ENCODE data around the gene PPP4R1.
A peak's percentile ranks its signal among the peaks of the same experiment; 100 is the strongest.
"Not testable (repeated sequence)": the region's sequence is repeated elsewhere in the genome, so short reads cannot be mapped to it uniquely, and the experiment has no call there.

Gene PPP4R1

DNA sequence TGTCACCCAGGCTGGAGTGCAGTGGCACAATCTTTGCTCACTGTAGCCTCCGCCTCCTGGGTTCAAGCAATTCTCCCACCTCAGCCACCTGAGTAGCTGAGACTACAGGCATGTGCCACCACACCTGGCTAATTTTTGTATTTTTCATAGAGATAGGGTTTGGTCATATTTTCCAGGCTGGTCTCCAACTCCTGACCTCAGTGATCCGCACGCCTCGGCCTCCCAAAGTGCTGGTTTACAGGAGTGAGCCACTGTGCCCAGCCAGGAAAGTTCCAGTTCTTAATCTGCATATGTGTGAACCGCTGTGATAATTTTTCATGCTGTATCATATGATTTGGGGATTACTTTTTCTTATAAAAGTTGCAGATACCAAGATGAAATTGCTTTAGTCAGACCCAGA is 14.6 kb upstream of the PPP4R1 start:
- DNase-seq (ENCODE audit: low read depth), result no peak

DNA sequence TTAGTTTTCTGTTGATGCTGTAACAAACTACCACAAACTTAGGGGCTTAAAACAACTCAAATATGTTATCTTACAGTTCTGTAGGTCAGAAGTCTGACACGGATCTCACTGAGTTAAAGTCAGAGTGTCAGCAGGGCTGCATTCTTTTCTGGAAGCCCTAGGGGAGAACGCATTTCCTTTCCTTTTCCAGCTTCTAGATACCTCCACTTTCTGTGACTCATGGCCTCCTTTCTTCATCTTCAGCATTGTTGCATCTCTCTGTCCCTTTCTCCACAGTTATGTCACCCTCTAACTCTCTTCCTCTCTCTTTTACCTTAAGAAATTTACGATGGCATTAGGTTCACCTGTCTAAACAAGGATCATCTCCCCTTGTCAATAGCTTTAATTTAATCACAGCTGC is 13.3 kb upstream of the PPP4R1 start:
- DNase-seq (ENCODE audit: low read depth), result no peak

DNA sequence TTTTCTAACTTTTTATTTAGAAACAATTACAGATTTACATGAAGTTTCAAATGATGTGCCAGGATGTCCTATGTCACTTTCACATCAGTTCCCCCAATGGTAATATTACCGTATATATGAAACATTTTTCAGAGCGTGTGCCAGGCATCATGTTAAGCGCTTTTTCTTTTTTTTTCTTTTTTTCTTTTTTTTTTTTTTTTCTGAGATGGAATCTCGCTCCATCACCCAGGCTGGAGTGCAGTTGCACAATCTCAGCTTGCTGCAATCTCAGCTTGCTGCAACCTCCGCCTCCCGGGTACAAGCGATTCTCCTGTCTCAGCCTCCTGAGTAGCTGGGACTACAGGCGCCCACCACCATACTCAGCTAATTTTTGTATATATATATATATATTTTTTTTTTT is 5.6 kb upstream of the PPP4R1 start:
- DNase-seq (ENCODE audit: low read depth), result no peak

DNA sequence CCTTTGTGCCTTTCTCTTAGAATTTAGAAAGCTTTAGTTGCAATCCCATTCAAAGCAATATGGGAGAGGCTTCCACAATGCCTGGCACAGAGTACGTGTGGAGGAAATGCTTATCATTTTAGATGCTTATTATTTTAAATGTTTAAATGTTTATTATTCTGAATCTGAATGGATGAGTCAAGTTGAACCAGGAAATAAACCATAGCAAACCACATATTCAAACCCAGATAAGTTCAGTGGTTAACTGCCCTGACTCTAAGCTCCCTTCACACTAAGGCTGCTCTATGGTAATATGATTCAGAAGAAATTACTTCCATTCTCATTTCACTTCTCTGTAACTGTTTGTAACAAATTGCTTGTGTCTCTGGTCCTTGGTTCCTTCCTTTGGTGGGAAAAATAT is 5.2 kb upstream of the PPP4R1 start:
- no peak for DNase-seq (ENCODE audit: low read depth)

DNA sequence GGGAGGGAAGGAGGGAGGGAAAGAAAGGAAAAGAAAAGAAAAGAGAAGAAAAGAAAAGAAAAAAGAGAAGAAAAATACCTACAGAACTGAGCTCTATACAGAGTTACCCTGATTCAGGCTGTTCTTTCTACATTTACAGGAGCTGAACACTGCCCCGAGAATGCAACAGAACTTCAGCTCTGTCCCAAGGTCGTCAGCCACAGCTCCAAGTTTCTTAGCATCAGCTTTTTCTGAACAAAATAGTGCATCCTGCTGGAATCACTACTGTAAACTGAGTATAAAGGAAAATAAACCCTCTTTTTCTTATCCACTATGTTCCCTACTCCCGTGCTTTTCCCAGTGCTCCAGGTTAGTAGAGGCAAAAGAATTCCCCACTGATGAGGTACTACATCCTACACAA is 4.7 kb upstream of the PPP4R1 start:
- no peak for DNase-seq (ENCODE audit: low read depth)

DNA sequence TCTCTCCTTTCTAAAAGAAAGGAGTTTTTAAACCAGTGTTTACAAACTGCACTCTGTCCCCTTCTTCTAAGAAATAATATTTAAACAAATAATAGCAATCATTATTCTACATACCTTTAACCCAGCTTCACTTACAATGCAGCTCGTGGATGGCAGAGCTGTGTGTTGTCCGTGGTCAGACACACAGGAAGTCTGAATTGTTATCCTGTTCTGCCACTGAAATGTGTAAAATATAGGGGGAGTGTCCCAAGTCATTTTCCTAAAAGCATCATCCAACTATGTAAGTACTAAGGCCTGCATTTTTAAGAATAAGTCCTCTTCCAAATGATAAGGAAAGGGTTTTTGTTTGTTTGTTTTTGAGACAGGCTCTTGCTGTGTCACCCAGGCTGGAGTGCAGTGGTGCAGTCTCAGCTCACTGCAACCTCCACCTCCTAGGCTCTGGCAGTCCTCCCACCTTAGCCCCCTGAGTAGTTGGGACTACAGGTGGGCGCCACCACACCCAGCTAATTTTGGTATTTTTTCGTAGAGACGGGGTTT is 2.7 kb upstream of the PPP4R1 start:
- DNase-seq (ENCODE audit: low read depth), result no peak

DNA sequence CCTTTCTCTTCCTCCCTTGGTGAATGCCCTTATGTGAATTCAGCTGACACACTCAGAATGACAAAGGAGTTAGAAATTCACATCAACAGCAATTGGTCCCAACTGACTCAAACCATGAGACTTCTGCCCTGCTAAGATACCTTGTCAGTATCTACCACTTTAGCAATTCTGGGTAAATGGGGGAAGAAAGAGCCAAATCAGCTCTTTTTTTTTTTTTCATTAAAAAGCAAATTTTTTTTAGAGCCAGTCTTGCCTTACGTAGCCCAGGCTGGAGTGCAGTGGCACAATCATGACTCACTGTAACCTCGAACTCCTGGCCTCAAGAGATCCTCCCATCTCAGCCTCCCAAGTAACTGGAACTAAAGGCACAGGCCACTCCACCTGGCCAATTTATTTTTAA is 1.7 kb upstream of the PPP4R1 start:
- no peak for DNase-seq (ENCODE audit: low read depth)

DNA sequence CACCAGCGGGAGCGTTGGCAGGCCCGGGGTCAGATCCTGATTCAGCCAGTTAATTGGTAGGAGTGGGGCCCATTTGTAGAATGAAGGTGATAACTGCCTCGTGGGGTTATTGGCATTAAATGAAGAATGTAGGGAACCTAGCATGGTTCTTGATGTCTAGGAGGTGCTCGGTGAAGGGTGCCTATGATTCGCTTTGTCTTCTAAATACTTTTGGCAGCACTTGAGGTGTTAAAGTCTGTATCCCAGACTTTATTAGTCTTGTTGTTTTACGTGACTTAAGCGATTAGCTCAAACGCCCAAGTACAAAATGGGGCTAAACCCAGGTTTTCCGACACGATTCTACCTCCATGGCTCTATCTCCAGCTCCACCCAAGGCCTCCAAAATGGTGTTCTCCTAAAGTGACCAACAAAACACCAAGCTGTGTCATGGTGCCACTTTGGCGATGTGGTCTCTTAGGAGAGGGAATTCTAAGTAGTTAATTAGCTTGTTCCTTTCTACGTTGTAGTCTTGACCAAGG is 980 bp upstream of the PPP4R1 start:
- DNase-seq (ENCODE audit: low read depth), result no peak

DNA sequence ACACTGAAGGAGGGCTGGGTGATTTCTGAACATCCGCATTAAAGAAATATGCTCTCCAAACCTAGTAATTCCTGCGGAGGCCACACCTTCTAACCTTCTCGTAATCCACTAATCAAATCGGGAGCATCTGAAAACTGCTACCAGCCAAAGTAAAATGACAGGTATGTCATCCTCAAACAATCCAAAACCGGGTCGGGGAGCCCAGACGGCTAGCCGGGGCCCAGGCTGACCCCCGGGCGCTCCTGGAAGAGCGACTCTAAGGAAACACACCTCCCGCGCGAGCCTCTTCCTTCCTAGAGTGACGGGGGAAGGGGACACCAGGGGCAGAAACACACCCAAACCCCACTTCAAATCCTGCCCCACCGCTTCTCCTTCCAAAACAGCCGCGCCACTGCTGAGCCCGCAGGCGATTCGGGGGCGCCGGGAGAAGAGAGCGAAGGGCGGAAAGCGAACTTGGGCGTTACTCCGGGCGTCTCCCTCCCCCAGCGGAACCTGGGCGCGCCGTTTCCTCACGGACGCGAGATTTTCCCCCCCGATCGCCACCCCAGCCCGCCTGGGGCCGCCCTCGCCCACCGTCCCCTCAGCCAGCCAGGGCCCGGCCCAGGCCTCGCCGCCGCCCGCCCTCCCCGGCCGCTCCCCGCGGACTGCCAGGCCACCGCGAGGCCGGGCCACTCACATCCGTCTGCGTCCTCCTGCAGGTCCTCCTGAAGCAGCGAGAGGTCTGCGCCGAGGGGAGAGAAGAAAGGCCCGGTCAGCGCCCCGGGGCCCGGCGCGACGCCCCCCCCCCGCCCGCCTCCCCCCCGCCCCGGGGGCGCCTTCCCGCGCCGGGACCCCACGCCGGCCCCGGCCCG is 584 bp downstream of the PPP4R1 start:
- DNase-seq (ENCODE audit: low read depth), result peak; percentile 26

DNA sequence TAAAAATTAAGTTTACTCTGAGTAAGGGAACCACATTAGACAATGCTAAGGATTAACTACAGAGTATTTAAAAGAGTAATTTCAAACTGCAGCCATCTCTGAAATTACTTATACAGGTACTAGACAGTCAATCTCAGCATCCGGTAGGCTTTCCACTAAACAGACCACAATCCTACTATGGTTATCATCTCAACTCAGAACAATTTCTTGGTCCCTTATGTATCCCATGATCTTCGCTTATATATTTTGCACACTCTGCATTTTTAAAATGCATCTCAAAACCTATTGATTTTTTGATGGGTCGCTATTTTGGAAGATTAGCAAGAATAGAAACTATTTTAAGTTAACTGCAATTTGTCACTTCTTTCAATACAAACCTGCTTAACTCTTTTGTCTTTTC is 1.4 kb downstream of the PPP4R1 start:
- no peak for DNase-seq (ENCODE audit: low read depth)

DNA sequence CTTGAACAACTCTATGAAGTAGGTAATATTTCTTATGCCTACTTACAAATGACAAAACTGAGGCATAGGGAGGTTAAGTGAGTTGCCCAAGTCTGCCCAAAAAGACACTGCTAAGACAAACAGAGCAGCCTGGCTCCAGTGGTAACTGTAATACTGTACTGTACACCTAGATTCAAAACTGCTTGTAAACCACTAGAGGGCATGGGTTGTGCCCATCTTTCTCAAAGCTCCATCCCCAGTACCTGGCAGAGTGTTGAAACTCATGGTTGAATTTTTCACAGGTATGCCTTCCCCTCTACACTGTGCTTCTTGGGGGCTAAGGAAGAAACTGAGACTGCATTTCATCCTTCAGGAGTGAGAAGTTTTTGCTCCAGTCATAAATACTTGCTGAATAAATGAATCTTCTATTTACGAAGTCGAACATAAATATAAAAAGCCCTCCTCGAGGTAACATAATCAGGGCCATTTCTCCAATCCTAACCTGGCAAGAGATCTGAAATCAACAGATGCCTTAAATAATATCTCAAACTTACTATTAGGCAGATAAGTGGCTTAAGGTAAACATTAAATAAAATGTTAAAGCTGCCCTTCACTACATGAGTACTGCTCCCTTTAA is 2.0 kb downstream of the PPP4R1 start:
- no peak for DNase-seq (ENCODE audit: low read depth)

DNA sequence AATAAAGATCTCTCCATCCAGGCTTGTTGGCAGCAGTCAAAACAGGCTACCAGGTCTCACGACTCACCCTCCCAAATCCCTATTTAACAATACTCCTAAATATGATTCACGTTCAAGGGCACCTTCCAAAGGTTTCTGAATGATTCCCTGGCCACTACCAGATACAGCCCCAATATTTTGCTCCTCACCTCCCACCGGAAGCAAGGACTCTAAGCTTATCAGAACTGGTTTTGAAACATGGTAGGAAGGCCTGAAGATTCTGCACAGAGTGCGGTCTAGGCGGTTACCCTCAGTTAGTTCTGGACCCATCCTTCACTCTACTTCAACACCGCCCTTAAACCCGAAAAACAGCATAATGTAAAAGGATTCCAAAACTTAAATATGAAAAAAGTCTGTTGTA is 5.2 kb downstream of the PPP4R1 start:
- no peak for DNase-seq (ENCODE audit: low read depth)

DNA sequence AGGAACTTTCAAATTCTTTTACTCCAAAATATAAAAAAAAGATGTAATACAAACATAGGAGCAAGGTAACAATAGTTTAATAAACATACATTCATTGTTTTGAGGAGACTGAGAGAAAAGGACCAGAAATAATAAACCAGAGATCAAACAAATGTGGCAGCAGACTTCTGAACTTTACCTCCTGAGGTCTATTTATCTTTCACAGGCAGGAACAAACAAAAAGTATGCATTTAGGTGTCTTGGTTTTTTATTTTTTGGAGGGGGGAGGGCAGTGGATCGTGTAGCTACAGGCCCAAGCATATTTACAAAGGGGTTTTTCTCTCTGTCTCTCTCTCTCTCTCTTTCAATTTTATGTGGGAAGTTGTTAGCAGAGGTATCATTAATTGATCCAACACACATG is 5.6 kb downstream of the PPP4R1 start:
- DNase-seq (ENCODE audit: low read depth), result no peak

DNA sequence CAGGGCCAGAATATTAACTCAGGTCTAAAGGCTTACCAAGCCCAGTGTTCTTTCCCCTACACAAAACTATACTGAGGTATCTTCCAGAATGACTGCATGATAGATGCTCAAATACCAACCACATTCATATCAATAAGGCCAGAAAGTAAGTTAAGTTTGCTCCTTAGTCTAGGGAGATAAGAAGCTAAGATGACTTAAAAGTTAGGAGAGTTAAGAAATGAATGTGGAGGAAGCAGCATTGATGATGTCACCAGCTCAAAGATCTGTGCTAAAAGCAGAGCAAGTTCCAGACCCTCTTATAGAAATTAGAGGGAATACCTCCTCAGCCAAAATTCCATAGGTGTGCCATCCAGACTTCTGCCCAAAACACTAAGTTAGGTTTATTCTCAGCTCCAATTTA is 6.1 kb downstream of the PPP4R1 start:
- no peak for DNase-seq (ENCODE audit: low read depth)

DNA sequence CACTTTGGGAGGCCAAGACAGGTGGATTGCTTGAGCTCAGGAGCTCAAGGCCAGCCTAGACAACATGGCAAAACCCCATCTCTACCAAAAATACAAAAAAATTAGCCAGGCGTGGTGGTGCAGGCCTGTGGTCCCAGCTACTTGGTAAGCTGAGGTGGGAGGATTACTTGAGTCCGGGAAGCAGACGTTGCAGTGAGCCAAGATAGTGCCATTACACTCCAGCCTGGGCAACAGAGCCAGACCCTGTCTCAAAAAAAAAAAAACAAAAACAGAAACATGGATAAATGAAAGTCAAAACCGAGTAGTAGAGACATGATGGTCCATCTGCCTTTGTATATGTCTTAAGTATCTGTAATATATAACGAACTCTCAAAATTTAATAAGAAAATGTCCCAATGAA is 7.2 kb downstream of the PPP4R1 start:
- not testable (repeated sequence) for DNase-seq (ENCODE audit: low read depth)

DNA sequence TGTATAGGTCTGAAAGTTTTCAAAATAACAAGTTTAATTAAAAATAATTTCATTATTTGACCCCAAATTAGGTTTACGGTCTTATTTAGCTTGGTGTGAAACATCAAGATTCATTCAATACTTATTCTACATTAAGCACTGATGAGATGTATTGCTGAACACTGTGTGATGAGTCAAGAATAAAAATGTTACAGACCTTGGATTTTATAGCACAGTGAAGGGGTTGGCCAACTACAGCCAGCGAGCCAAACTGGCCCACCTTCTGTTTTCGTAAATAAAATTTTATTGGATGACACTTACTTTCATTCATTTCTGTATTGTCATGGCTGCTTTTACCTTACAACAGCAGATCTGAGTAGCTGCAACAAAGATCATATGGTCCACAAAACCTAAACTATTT is 8.3 kb downstream of the PPP4R1 start:
- DNase-seq (ENCODE audit: low read depth), result no peak

DNA sequence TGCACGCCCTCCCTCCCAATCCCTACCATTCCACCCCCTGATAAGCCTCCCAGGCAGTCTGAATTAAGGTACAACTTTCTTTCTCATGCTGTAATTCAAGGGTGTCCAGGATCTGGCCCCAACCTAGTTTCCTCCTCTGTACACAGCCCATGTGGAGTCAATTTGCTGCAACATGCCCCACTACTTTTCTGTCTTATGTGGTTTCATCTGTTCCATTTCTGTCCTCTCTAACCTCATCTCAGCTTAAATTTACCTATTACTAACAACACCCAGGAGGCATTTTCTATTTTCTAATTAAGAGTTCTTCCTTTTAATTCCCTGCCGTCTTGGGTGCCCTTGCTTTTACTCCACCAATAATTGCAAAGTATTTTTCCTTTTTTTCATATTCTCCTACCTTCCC is 10.0 kb downstream of the PPP4R1 start:
- DNase-seq (ENCODE audit: low read depth), result no peak

DNA sequence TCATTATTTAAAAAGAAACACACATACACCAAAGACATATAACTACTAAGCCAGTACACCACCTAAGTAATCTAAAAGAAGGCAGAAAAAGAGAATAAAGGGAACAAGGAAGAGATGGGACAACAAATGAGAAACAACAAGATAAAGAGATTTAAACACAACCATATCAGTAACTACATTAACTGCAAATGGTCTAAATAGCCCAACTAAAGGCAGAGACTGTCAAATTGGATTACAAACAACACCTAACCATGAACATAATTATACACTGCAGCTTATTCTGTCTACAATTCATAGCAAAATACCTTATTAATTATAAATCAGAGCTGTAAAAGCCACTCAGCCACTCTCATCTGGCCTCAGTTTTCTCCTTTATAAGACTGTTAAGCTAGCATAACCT is 15.0 kb downstream of the PPP4R1 start:
- DNase-seq (ENCODE audit: low read depth), result no peak

DNA sequence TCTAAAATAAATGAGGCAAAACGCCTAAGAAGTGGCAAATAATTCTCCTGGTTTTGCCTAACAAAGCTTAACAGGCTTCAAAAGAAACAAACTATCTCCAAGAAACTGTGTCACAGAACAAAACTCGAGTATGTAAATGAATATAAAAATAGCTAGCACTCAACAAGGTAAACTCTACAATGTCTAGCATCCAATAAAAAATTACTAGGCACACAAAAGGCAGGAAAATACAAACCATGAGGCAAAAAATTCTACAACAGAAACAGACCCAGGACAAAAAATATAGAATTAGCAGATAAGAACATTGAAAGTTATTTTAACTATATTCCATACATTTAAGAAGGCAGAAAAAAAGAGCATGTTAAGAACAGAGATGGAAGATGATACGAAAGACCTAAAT is 16.8 kb downstream of the PPP4R1 start:
- DNase-seq (ENCODE audit: low read depth), result no peak

DNA sequence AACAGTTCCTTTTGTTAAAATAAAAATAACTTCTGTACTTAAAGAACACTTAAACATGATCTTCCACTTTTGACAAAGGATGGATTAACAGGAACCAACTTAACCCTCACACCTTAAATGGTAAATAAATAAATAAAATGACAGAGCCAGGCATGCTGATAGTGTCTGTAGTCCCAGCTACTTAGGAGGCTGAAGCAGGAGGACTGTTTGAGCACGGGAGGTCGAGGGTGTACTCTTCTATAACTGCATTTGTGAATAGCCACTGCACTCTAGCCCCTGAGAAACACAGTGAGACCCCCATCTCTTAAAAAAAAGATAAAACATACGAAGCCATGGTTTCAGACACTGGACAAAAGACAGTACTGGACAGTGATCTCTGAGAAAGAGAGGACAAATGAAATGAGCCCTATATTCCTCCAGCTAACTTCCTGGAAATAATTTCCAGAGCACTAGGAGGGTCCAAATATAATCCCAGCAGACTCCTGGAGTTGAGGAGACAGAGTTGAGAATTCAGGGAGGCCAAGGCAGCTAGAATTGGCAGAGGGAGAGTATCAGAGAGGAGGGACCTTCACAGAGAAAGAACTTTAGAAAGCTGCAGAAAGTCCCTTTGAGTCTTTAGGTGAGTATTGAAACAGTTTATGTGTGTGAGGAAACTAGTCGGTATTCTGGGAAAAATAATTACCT is 17.4 kb downstream of the PPP4R1 start:
- no peak for DNase-seq (ENCODE audit: low read depth)

DNA sequence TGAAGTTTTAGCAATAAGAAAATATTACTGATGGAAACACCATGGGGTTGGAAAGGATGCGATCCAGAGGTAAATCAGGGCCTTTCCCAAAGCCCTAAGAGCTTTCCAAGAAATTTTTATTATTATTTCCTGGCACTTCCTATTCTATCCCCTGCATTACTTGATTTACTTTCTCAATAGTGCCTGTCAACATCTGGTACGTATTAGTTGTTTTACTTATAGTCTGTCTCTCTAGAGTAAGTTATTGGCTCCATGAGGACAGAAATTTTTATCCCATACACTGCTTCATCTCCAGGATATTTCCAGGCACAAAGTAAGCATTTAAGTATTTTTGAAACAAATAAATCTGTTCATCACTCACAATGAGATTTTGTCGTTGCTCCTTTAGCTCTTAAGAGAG is 18.1 kb downstream of the PPP4R1 start:
- no peak for DNase-seq (ENCODE audit: low read depth)

DNA sequence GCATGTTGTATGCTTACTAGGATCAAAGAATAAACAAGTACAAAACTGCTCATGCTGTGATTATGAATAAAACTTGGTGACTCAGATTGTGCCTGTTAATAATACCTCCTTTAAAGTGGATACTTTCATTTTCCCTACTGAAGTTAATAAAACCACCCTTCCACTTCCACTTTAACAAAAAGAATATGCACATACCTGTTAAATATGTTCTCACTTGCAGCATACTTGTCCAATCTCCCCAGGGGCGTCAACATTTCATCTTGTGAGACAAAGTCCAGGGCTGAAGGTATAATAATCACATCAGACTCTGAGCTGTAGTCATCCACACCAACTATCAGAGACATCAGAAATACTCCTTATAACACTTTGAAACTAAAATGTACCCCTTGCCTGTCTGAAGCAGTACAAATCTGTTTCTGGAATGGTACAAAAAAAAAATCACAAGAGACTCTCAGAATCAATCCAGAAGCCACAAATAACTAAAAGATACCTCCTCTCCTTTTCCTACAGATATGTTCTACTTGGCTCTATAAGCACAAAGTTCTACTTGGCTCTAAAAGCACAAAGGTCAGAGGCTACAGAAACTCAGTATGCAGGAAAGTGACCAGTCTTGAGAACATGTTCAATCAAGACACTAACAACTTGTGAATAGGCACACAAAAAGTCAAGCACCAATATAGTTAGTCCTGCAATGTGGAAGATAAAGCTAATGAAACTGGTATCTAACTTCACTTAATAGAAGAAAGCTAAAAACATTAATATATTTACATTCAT is 19.3 kb downstream of the PPP4R1 start:
- DNase-seq (ENCODE audit: low read depth), result no peak

Data from stimulated activated CD8-positive, alpha-beta memory T cell treated with anti-CD3 and anti-CD28 coated beads, Interleukin-4, amount 100 ng/mL, for 24 hours (primary cell).